ENCODE data around the gene PLCB1. TPM values are rescaled to one million over a fixed set of nuclear protein-coding genes. Genes with fewer than 3 reads are reported as not detected.

Gene PLCB1
- polyA plus RNA-seq, 1 donor (not counting 4 experiments of a cell fraction or from before 2014, with no cell fraction given): 0.37 TPM

- no peaks in the 10 kb centered on the region for H3K27me3 ChIP-seq (ENCODE audit: control insufficient read depth, extremely low read depth, insufficient read depth, low read length)
- TF ChIP-seq CTCF (optimal IDR thresholded peaks at IDR 0.05 in 1 of 3, IDR thresholded peaks at IDR 0.05 in 1 of 3, conservative IDR thresholded peaks at IDR 0.05 in 1 of 3; ENCODE audit: extremely low read depth in 1 of 3, insufficient read depth in 2 of 3, low read length in 3 of 3) (no peak), EZH2 (IDR thresholded peaks at IDR 0.05; ENCODE audit: low read length) (no peak)
- dilution Hi-C loops (cut with MboI; ENCODE audit: extremely low pct_ligation_motif_present, low sequenced_read_pairs): no loop called here
- no peaks in the 10 kb centered on the region for H3K4me1 ChIP-seq (ENCODE audit: control insufficient read depth, extremely low read depth, insufficient read depth, low read length)
- DNase-seq (ENCODE audit: low read depth, low spot score): no peak
- H3K4me3 ChIP-seq (ENCODE audit: control insufficient read depth in 2 of 3, extremely low read depth in 1 of 3, insufficient read depth in 2 of 3, low read depth in 1 of 3, low read length in 3 of 3): no peak overlapping the region
- no peaks in the 10 kb centered on the region for H3K79me2 ChIP-seq (ENCODE audit: control insufficient read depth, insufficient read depth, low read length)
- H3K27ac ChIP-seq (ENCODE audit: control insufficient read depth, insufficient read depth, low read length): no peak overlapping the region
- no peaks in the 10 kb centered on the region for H3K36me3 ChIP-seq (ENCODE audit: control insufficient read depth in 2 of 2, extremely low read depth in 1 of 2, insufficient read depth in 2 of 2, low read length in 2 of 2)
- H3K4me2 ChIP-seq (ENCODE audit: control insufficient read depth, extremely low read depth, insufficient read depth, low read depth, low read length): no peak overlapping the region
- H2AFZ ChIP-seq (ENCODE audit: control insufficient read depth, low read length): no peak overlapping the region
- no peaks in the 10 kb centered on the region for H3K9me1 ChIP-seq (ENCODE audit: control insufficient read depth, extremely low read depth, insufficient read depth, low read length)
- no peak overlapping the region for H3K9ac ChIP-seq (ENCODE audit: control insufficient read depth, extremely low read depth, insufficient read depth, low read length)
- H3K9me3 ChIP-seq (ENCODE audit: control insufficient read depth, low read depth, low read length): no peaks in the 10 kb centered on the region
- H4K20me1 ChIP-seq (ENCODE audit: control insufficient read depth, extremely low read depth, insufficient read depth, low read length): no peaks in the 10 kb centered on the region
- FAIRE-seq: no peak
These were observed 623.5 kb downstream of the PLCB1 start for GRCh38 chr20:8755340-8756118.

- H3K9me3 ChIP-seq (ENCODE audit: control insufficient read depth, low read depth, low read length): no peaks in the 10 kb centered on the region
- H3K4me3 ChIP-seq (ENCODE audit: control insufficient read depth in 2 of 3, extremely low read depth in 1 of 3, insufficient read depth in 2 of 3, low read depth in 1 of 3, low read length in 3 of 3): no peak overlapping the region
- DNase-seq (ENCODE audit: low read depth, low spot score) (no peak), FAIRE-seq (no peak)
- H2AFZ ChIP-seq (ENCODE audit: control insufficient read depth, low read length): no peak overlapping the region
- H3K79me2 ChIP-seq (ENCODE audit: control insufficient read depth, insufficient read depth, low read length): no peaks in the 10 kb centered on the region
- H3K9ac ChIP-seq (ENCODE audit: control insufficient read depth, extremely low read depth, insufficient read depth, low read length): no peak overlapping the region
- no peaks in the 10 kb centered on the region for H3K4me1 ChIP-seq (ENCODE audit: control insufficient read depth, extremely low read depth, insufficient read depth, low read length)
- TF ChIP-seq CTCF (optimal IDR thresholded peaks at IDR 0.05 in 1 of 3, IDR thresholded peaks at IDR 0.05 in 1 of 3, conservative IDR thresholded peaks at IDR 0.05 in 1 of 3; ENCODE audit: extremely low read depth in 1 of 3, insufficient read depth in 2 of 3, low read length in 3 of 3) (no peak), EZH2 (IDR thresholded peaks at IDR 0.05; ENCODE audit: low read length) (no peak)
- H4K20me1 ChIP-seq (ENCODE audit: control insufficient read depth, extremely low read depth, insufficient read depth, low read length): no peaks in the 10 kb centered on the region
- no peaks in the 10 kb centered on the region for H3K9me1 ChIP-seq (ENCODE audit: control insufficient read depth, extremely low read depth, insufficient read depth, low read length)
- no peak overlapping the region for H3K4me2 ChIP-seq (ENCODE audit: control insufficient read depth, extremely low read depth, insufficient read depth, low read depth, low read length)
- dilution Hi-C loops (cut with MboI; ENCODE audit: extremely low pct_ligation_motif_present, low sequenced_read_pairs): no loop called here
- H3K27me3 ChIP-seq (ENCODE audit: control insufficient read depth, extremely low read depth, insufficient read depth, low read length): no peaks in the 10 kb centered on the region
- no peaks in the 10 kb centered on the region for H3K36me3 ChIP-seq (ENCODE audit: control insufficient read depth in 2 of 2, extremely low read depth in 1 of 2, insufficient read depth in 2 of 2, low read length in 2 of 2)
- no peak overlapping the region for H3K27ac ChIP-seq (ENCODE audit: control insufficient read depth, insufficient read depth, low read length)
These were observed 624.3 kb downstream of the PLCB1 start for GRCh38 chr20:8756410-8756809.

Data from keratinocyte (primary cell).